ENCODE data around the gene CYP2J2. TPM values are rescaled to one million over a fixed set of nuclear protein-coding genes. Genes with fewer than 3 reads are reported as not detected.

Gene CYP2J2
- total RNA-seq, 1 experiment from 2014 or later, result 1.6 TPM

DNA sequence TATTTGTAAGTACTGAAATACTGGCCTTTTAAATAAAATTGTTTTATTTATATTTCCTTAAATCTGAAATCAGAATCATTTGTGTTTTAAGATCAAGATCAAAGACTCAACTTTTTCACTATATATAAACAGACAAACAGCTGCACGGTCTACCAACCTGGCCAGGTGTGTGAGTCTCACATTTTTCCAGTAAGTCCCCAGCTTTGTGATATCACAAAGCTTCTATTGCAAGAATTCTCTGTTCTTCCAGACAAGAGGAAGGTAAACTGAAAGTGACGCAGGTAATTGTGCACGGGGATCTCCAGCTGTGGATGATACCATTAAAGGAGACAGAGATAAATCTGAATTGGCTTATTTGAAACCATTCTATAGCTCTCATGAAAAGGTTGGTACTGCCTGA is 41.2 kb upstream of the CYP2J2 start:
- no peaks in the 10 kb centered on the region for H4K20me1 ChIP-seq (ENCODE audit: insufficient read depth)
- intact Hi-C loops (cut with micrococcal nuclease; ENCODE audit: unreplicated experiment), result no loop called here
- H2AFZ ChIP-seq, result no peak overlapping the region
- DNase-seq, result no peak
- no peaks in the 10 kb centered on the region for H3K4me1 ChIP-seq (replicated peaks; ENCODE audit: insufficient read depth)
- TF ChIP-seq, protein P1, sequence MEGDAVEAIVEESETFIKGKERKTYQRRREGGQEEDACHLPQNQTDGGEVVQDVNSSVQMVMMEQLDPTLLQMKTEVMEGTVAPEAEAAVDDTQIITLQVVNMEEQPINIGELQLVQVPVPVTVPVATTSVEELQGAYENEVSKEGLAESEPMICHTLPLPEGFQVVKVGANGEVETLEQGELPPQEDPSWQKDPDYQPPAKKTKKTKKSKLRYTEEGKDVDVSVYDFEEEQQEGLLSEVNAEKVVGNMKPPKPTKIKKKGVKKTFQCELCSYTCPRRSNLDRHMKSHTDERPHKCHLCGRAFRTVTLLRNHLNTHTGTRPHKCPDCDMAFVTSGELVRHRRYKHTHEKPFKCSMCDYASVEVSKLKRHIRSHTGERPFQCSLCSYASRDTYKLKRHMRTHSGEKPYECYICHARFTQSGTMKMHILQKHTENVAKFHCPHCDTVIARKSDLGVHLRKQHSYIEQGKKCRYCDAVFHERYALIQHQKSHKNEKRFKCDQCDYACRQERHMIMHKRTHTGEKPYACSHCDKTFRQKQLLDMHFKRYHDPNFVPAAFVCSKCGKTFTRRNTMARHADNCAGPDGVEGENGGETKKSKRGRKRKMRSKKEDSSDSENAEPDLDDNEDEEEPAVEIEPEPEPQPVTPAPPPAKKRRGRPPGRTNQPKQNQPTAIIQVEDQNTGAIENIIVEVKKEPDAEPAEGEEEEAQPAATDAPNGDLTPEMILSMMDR (conservative IDR thresholded peaks at IDR 0.05), result no peak
- TF ChIP-seq EZH2 (IDR thresholded peaks at IDR 0.05; ENCODE audit: low read depth), result no peak
- no TSS peak for BruUV-seq (replicated peaks)
- no peak overlapping the region for H3K27ac ChIP-seq
- no peaks in the 10 kb centered on the region for H3K9me2 ChIP-seq (ENCODE audit: insufficient read depth)
- ChIA-PET POLR2A (ENCODE audit: unreplicated experiment) (no interaction called here), CTCF (no interaction called here)
- H3K4me3 ChIP-seq, result no peak overlapping the region
- no peaks in the 10 kb centered on the region for H3K9me3 ChIP-seq (ENCODE audit: insufficient read depth, low read depth)
- no peaks in the 10 kb centered on the region for H3F3A ChIP-seq (ENCODE audit: insufficient read depth, low read depth)
- no peaks in the 10 kb centered on the region for H3K79me2 ChIP-seq (ENCODE audit: low read depth)
- no peak overlapping the region for H3K4me2 ChIP-seq
- H3K36me3 ChIP-seq (ENCODE audit: low read depth), result no peaks in the 10 kb centered on the region
- no peaks in the 10 kb centered on the region for H3K27me3 ChIP-seq (ENCODE audit: insufficient read depth, low read depth)

DNA sequence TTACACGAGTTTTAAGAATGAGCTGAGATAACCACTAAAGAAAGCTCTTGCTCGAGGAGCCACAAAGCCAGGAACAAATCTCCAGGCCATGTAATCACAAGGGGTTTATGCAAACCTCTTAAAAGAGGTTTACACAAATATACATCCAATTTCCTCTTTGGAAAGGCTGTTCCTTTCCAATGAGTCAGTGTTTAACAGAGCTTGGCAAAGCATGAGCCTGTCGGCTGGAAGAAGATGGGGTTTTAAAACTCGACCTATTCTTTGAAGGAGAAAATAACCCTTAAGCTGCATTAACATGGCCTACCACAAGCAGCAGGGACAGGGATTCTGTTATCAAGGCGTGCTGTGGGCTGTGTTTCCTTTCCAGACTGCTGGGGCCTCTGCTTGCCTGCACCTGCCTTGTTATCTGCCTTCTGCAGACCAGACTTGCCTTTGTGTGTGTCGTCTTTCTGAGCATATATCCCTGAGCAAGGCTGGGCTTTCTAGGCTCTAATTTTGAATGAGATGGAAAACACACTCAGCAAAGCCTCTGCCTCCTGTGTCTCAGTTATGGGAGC is 40.6 kb upstream of the CYP2J2 start:
- no peaks in the 10 kb centered on the region for H3K27me3 ChIP-seq (ENCODE audit: insufficient read depth, low read depth)
- no peaks in the 10 kb centered on the region for H3F3A ChIP-seq (ENCODE audit: insufficient read depth, low read depth)
- 0 out of 2 replicates have a peak overlapping the region, but pooled peaks have one; percentile 33 for H2AFZ ChIP-seq
- H3K27ac ChIP-seq, result no peak overlapping the region
- no peak overlapping the region for H3K4me3 ChIP-seq
- no TSS peak for BruUV-seq (replicated peaks)
- DNase-seq, result no peak
- H3K36me3 ChIP-seq (ENCODE audit: low read depth), result no peaks in the 10 kb centered on the region
- POLR2A ChIA-PET (ENCODE audit: unreplicated experiment), result no interaction called here
- CTCF ChIA-PET, result no interaction called here
- H3K4me2 ChIP-seq, result no peak overlapping the region
- no peaks in the 10 kb centered on the region for H3K79me2 ChIP-seq (ENCODE audit: low read depth)
- H4K20me1 ChIP-seq (ENCODE audit: insufficient read depth), result no peaks in the 10 kb centered on the region
- no peaks in the 10 kb centered on the region for H3K4me1 ChIP-seq (replicated peaks; ENCODE audit: insufficient read depth)
- intact Hi-C loops (cut with micrococcal nuclease; ENCODE audit: unreplicated experiment), result no loop called here
- H3K9me3 ChIP-seq (ENCODE audit: insufficient read depth, low read depth), result no peaks in the 10 kb centered on the region
- TF ChIP-seq EZH2 (IDR thresholded peaks at IDR 0.05; ENCODE audit: low read depth), result no peak
- TF ChIP-seq, protein P1 (conservative IDR thresholded peaks at IDR 0.05), result no peak
- no peaks in the 10 kb centered on the region for H3K9me2 ChIP-seq (ENCODE audit: insufficient read depth)

DNA sequence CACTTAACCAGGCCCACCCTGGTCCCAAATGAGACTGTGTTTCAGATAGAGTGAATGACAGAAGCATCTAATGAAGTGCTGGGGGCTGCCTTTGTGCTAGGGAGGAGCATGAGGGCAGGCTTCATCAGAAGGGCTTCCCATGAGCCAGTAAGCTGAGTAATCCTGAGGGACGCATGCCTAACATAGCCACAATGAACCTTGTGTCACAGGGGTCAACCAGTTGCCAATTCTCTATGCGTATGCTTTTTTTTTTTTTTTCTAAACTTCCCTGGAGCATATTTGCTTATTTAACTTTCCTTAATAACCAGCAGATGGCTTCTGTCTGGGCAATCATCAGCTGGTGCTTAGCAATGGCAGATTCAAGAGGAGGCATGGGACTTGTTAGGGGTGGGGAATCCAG is 25.5 kb upstream of the CYP2J2 start:
- Histone ChIP-seq H3K9me3 (ENCODE audit: insufficient read depth, low read depth) (no peaks in the 10 kb centered on the region), H3K27me3 (ENCODE audit: insufficient read depth, low read depth) (no peaks in the 10 kb centered on the region), H3K4me3 (no peak overlapping the region), H3K4me1 (replicated peaks; ENCODE audit: insufficient read depth) (no peaks in the 10 kb centered on the region), H2AFZ (no peak overlapping the region), H3K27ac (no peak overlapping the region), H3K9me2 (ENCODE audit: insufficient read depth) (no peaks in the 10 kb centered on the region), H4K20me1 (ENCODE audit: insufficient read depth) (no peaks in the 10 kb centered on the region), H3K79me2 (ENCODE audit: low read depth) (no peaks in the 10 kb centered on the region), H3K36me3 (ENCODE audit: low read depth) (no peaks in the 10 kb centered on the region), H3F3A (ENCODE audit: insufficient read depth, low read depth) (no peaks in the 10 kb centered on the region), H3K4me2 (no peak overlapping the region)
- CTCF ChIA-PET, result interaction anchor here (0.7 kb wide), 1 partner anchor 935 kb away, joined by 9 read pairs; no protein-coding TSS in a partner anchor
- no TSS peak for BruUV-seq (replicated peaks)
- intact Hi-C loops (cut with micrococcal nuclease; ENCODE audit: unreplicated experiment), result no loop called here
- no peak for TF ChIP-seq EZH2 (IDR thresholded peaks at IDR 0.05; ENCODE audit: low read depth)
- TF ChIP-seq, protein P1 (conservative IDR thresholded peaks at IDR 0.05), result no peak
- no peak for DNase-seq
- POLR2A ChIA-PET (ENCODE audit: unreplicated experiment), result no interaction called here
